GM18868 (cell line): ENCODE results near the gene ZNF654.
"Not testable (repeated sequence)": the region's sequence is repeated elsewhere in the genome, so short reads cannot be mapped to it uniquely, and the experiment has no call there.

Source experiments
- ATAC-seq: cut with Tn5 transposase; IDR thresholded peaks from one replicate; pipeline ENCODE4 v1.9.1; 2021; ENCODE audit warnings: mild to moderate bottlenecking, moderate library complexity; ENCODE audit not compliant: unreplicated experiment

ZNF654 gene

DNA sequence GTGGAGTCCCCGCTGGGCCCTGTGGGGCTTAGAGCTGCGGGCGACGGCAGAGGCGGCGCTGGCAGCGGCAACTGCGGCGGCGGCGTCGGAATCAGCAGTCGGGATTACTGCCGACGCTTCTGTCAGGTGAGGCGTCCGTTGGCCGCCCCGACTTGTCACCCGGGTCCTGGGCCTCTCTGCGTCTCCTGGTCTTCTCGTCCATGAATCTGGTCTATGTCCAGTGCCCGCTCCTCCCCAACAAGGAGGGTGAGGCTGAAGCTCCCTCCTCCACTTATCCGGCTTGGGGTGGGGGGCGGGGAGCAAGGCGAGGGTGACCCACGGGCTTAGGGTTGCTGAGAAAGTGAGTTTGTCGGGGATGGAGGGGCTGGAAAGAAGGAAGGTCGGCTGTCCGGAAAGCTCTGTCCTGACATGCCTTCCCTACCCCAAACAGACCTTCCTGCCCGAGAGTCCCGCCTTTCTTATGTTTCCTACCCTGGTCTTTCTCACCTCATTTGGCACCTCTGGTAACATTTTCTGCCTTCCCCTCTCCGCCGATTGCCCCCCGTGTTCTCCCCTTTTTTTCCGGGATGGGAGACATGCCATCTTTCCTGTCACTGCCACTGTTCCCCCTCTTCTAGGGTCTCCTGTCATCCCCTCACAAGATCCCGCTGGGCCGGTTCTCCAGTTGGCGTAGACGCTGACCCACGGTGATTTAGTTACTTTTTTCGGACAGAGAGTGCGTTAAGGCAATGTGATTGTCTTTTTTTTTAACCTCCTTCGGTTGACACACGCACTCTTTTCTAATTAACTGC, 520 bp downstream of the ZNF654 start:
- ATAC-seq: peak; percentile 5

DNA sequence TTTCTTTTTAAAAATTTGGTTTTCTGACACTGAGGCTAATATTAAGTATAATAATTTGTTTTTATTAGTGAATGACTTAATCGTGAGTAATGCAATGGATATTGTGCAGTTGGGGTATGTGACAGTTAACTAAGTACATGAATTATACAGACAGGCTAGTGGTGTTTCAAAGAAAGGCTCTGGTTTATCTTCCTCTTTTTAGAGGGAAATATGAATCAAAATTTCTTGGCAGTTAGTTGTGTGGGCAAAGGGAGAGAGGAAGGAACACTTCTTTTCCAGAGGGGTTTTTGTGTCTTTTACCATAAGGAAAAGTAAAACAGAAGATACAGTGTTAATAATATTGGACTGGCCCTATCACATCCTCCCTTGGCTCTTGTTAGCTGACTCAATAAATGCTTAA, 2.7 kb downstream of the ZNF654 start:
- ATAC-seq: no peak

DNA sequence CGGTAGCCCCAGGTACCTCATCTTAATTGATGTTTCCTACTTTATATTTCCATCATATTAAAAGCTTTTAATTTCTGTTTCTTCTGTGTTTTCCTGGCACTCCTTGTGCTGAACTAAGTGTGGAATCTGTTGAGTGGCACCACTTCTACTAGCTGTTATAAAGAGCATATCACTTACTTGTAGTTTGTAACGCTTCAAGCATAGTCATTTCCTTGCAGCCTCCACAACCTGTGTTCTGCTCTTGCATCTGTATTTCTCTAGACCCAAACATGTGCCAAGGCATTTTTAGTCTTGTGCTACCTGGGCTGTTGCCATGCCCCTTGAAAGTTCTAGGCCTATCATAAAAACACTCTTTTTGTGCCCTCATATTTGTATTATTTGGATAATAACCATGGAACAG, 16.0 kb downstream of the ZNF654 start:
- ATAC-seq: no peak

DNA sequence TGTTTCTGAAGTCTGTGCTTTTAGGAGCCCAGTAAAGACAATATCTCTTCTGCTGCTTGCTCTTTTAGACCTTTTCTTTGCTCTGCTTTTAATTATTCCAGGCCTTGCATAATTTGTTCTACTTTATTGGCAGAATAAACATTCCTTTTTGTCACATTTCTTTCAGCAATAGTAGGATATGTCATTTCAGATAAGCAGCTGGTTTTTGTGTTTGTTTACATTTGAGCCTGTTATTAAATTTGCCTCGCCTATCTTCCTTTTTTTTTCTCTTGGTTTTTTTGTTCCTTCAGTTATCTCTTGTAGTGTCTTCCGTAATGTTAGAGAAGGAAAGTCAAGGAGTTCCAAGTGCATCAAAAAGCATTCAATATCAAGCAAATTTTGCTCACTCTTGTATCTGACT, 16.4 kb downstream of the ZNF654 start:
- no peak for ATAC-seq

DNA sequence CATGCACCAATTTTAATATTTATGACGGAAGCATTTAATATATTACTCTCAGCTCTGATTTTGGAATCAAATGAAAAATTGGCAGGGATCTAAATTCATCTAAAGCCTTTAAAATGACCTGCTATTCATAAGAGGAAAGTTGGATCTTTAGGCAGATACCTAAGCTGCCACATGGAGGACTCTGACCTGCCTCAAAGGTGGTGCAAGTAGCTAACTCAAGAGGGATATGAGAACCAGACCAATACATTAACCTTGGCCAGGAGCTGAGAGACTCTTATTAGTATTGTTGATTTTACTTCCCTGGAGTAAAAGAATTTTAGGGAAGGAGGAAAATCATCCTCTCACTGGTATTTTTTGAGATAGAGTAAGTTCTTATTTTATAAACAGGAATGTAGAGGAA, 17.7 kb downstream of the ZNF654 start:
- no peak for ATAC-seq

DNA sequence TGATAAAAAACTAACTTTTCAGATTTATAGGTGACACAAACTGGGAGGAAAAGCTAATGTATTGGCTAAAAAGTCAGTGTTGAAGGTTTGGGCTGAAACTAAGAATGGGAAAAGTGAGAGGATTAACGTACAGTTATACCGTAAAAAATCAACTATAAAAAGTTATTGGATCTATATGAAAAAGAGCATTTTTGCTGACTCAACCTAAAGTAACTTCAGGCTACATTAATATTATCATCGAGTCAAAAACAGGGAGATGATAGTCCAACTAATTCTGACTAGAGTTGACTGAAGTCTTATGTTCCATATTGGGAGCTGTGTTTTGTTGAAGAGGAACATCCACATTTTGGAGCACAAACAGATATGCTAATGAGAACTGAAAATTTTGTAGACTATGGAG, 19.9 kb downstream of the ZNF654 start:
- no peak for ATAC-seq

DNA sequence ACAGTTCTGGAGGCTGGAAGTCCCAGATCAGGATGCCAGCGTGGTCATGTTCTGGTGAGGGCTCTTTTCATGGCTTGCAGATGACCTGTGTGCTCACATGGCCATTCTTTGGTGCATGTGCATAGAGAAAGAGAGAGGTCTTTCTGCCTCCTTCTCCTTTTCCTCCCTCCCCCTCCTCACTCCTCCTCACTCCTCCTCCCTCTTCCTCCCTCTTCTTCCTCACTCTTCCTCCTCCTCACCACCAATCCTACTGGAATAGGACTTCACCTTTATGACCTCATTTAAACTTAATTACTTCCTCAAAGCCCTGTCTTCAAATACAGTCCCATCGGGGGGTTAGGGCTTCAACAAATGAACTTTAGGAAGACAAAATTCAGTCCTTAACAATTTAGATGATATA, 23.8 kb downstream of the ZNF654 start:
- no peak for ATAC-seq

DNA sequence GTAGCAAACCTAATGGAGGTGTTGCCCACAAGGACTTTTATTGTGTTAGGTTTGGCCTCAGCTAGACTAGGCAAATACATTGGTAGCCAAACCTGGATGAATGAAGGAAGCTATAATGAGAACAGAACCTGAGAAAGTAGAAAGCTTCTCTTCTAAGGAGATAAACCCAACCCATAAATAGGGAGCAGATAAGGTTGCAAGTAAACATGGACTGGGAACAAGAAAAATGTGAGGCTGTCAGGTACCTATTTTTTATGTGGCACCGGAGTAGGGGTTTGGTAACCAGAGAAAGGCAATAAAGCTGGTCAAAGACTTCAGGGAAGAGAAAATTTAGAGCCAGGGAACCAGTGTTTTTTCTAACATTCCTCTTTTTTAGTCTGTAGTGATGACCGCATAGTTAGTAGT, 25.0 kb downstream of the ZNF654 start:
- no peak for ATAC-seq

DNA sequence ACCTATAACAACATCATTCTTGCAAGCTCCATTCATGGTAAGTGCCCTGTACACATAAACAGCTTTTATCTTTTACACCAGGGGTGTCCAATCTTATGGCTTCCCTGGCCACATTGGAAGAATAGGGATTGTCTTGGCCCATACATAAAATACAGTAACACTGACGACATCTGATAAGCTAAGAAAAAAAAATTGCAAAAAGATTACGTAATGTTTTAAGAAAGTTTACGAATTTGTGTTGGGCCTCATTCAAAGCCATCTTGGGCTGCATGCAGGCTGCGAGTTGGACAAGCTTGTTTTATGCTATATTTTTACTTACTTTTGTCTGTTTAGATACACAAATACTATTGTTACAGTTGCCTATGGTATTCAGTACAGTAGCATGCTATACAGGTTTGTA, 31.6 kb downstream of the ZNF654 start:
- no peak for ATAC-seq

DNA sequence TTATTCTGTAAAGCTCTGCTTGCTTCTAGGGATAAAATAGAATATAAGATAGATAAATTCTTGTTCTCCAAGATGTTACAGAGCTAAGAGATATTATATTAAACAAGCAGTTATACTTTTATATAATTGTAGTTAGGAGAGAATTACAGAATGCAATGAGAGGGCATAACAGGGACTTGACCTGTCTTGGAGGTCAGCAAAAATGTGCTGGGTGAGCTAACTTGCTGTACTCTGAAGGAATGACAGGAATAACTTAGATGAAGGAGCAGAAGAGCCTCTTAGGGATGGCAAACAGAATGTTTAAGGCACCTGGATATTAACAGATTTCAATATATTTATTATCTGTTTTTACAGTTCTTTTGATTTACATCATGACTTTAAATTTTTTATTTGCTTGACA, 33.2 kb downstream of the ZNF654 start:
- no peak for ATAC-seq

DNA sequence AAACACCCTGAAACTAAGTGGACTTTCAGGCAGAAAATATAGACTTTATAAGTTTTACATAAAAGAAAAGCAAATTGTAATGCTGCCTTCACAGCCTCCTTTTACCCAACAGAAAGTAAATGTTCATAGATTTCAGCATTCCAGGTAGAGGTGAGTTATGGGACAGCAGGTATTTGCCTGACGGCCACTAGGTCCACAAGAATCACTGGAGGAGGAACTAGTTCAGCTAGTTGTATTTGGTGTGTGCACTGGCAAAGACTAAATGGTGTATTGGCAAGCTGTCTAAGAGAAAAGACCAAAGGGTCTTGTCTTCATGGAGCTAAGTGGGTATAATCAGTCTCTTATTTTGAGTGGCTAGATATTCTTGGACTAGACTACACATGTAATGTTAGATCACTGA, 34.2 kb downstream of the ZNF654 start:
- ATAC-seq: no peak

DNA sequence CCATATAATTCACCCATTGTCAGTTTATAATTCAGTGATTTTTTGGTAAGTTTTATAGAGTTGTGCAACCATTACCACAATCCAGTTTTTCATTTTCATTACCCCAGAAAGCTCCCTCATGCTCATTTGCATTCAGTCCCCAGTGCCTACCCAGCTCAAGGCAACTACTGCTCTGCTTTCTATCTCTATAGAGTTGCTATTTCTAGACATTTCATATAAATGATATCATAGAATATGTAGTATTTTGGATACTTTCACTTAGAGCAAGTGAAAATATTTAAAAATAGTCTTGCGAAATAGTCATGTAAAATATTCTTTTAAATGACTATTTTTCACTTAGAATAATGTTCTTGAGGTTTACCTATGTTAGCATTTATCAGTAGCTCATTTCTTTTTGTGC, 42.1 kb downstream of the ZNF654 start:
- ATAC-seq: peak; percentile 68

DNA sequence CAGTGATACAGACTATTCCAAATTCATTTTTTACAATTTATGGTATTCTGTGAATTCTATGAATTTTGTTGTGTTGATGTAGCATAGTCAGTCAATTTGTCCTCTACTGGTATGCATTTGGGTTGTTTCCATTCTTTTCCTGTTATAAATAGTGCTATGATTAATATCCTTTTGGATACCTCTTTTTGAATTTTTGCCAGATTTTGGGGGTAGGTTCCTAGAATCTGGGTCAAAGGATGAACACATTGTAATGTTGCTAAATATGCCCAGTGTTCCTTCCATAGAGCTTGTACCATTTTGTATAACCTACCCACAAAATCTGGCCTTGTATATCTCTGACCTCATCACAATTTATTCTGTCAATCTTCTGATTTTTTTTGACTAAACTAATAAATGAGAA, 46.3 kb downstream of the ZNF654 start:
- no peak for ATAC-seq

DNA sequence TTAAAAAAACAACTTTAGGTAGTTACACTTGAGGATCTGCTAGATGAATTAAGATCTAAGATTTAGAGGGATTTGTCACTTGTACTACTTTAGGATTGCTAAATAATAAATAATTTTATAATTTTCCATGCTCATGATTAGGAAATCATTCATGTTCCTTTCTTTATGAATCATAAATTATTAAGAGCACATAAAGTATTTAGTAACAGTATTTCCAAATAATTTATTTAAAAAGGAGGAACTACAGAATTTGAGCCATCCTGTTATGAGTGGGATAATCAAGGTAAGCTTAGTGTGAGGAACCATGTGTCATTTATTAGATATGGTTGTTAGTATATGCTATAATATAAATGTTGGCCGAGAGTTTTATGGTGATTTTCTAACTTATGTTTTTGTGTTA, 53.2 kb downstream of the ZNF654 start:
- ATAC-seq: peak; percentile 36

DNA sequence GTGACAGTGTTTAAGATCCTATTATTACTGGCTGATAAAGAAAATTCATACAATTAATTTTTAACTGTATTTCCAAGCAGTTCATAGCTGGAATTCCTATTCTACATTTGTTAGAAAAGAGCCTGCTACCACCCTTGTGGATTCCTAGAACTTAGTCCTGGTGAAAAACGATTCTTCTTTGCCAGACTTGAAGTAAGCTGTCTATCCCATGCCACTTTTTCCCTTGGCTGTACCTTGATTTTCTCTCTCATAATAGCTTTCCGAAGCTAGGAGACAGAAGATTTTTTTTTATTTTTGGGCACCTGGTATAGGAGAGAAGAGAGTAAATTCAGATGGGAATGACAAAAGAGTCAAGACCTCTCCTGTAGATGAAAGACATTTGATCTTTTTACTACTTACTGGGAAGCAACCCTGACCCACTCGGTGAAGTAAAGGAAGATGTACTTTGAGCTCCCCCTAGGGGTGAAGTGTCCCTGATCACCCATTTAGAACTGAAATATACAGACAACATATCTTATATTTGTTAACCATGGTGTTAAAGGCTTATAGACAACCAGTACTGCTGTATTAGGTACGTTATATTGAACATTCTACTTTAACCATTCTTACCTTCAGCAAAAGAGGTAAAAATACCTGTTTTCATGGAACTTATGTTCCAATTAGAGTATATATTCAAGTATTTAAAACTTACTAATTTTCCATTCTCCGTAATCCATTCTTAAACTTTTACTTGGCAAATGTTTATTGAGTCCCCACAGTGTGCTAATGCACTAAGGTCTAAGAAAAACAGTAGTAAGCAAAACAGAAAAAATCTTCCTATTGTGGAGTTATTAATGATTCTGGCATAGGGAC, 54.5 kb downstream of the ZNF654 start:
- ATAC-seq: peak; percentile 92

DNA sequence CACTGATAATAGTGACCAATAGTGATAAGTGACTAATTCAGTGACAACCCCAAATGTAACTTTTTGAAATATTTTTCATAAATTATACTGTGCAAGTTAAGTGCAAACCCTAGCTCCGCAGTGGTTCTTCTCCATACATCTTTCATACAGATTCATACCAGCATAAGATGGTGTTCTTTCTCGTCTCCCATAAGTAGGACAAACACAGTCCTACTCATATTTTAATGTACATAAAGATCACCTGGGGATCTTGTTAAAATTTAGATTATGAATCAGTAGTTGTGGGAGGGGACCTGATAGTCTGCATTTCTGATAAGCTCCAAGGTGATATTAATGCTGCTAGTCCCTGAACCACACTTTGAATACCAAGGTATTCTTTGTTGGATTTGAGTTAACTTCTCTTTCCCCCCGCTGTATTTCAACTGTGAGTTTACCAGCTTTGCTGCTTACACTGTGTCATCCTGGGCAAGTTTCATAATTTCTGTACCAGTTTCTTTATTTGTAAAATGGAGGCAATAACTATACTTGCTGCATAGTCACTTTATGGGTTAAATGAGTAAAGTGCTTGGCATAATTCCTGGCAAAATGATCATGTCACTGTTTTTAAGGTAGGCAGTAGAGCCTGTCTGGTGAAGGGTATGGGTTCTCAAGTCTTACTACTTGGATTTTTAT, 56.0 kb downstream of the ZNF654 start:
- no peak for ATAC-seq

DNA sequence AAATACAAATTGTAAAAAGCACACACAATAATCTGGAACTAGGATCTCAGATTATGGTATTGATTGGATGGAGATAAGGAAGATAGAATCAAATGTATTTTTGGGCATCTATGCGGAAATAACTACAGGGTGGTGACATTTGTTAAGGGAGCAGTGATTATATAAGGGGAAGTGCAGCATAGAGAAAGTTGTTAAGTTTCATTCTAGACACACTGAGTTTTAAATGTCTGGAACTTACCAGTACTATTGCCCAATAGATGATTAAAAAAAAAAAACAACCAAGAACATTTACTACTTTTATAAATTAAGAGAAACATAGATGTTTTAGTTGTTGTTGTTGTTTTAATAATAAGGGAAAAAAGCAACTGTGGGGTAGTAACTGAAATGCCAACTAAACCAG, 58.6 kb downstream of the ZNF654 start:
- no peak for ATAC-seq

DNA sequence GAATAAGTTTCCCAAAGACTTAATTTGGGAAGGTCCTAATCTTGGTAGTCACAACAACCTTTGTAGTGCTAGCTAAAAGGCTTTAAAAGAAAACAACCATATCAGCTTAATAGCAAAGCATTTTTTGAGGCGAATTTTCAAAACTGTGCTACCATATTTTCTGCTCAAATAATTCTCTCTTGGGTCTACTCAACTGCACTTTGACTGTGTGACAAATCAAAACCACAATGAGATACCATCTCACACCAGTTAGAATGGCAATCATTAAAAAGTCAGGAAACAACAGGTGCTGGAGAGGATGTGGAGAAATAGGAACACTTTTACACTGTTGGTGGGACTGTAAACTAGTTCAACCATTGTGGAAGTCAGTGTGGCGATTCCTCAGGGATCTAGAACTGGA, 59.5 kb downstream of the ZNF654 start:
- ATAC-seq: not testable (repeated sequence)

DNA sequence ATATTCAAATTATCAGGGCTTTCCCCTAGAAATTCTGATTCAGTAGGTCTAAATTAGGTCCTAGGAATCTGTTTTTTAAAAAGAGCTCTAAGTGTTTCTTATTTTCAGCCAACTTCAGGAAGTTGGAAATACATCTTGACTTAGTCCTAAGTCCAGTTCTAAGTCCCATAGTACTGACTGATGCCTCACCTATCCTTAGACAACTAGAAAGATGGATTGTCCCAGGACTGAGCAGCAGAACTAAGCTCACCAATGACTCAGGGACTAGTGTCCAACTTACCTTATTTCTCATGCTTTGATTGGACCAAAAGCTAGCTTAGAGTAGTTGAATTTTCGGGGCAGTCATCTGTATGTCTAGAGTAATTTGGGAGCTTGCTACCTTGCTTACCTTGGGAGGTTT, 64.5 kb downstream of the ZNF654 start:
- ATAC-seq: no peak

DNA sequence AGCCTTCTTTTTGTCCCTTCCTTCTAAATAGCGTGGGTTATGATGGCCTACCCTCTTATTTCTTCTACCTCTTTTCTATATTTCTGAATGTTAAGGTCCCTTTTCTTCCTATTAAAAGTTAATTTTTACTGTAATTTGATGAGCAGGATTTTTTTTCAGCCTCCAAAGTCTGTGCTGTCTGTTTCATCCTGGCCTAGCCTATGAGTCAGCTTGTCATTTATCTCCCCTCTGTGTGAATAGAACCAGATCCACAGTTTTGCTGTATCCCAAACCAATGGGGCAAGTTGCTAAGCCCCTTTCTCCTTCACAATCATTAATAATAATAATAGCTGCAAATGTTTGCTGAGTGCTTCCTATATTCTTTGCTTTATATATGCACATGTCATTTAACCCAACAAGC, 72.6 kb downstream of the ZNF654 start:
- ATAC-seq: no peak

DNA sequence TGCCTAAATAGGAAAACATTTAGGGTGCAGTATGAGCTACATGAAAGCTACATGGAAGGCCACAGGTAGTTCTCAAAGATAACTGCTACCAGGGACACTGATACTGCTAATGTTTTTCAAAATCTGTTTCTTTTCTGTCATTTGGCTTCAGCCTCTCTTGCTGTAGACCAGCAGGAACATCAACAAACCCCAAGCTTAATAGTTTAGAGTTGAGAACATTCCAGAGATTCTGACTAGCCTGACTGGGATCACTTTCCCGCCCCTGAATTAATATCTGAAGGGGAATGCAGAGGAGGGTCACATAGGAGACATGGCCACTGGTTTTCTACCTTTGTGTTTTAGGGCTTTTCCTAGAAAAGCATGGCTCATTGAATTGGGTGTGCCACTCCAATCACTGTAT, 73.8 kb downstream of the ZNF654 start:
- no peak for ATAC-seq
